Measurements from ENCODE around the gene PROCA1.
"Not testable (repeated sequence)": the region's sequence is repeated elsewhere in the genome, so short reads cannot be mapped to it uniquely, and the experiment has no call there.

PROCA1 gene

DNA sequence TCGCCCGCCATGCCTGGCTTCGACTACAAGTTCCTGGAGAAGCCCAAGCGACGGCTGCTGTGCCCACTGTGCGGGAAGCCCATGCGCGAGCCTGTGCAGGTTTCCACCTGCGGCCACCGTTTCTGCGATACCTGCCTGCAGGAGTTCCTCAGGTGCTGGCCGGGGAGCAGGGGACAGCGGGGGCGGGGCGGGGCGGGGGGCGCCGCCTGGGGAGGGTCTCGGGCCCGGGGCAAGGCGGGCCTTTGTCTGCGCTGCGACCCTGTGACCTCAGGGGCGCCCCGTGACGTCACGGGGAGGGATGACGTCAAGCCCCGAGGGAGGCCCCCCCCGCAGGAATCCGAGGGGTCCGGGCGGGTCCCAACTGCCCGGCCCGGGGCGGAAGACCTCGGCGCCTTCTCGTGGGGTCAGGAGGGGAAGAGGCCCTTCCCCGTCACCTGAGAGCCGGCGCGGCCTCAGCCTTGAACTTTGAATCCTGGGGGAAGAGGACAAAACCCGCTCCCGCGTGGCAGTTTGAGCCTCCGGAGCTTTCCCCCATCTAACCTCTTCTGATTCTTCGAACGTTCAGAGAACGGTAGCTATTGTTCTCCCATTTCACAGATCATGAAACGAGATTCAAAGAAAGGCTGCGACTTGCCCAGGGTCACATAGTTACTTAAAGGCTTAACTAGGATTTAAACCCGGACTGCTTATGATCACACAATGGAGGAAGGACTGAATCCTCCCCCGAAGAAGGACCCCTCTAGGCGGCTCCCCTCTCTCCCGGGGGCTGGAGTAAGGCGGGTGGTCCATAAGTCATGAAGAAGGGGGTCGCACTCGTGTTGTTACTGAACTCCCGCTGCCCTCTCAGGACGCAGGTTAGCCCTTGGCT, 32.6 kb upstream of the PROCA1 start:
- peak in 10 of 14 donors; percentile 41 to 77 (median 63) for DNase-seq

DNA sequence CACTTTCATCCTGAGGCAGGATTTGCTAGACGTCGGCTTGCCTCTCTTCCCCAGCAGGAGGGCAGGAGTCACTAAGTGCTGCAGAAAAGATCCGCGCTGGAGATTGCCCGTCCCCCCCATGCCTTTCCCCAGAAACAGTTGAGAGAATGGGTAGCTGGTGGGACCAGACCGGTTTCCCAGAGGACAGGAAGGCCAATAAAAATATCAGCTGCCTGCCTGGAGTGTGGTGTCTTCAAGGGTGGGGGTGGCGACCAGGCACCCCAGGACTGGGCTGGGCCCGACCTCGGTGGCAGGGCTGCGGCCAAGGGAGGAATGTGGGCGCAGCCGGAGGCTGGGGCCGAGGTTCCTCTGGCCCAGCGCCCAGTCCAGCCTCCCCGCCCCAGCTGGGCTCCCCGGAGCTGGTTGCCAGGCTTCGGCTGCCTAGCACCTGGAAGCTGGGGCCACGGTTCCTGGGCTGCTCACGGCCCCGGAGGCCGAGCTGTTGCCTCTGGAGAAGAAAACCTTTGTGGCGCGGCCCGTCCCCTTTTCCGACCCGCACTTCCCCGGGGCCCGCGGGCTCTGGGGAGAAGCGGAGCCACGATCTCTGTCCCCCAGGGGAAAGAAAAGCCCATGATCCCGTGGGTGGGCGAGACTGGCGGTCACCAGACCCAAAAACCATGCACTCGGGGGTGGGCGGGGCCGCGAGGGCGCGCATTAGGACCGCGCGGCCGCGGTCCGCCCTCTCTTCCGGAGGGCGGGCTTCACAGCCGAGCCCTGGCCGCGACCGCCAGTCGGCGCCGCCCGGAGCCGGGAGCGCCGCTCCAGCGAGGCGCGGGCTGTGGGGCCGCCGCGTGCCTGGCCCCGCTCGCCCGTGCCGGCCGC, 31.8 kb upstream of the PROCA1 start, which contains the start of gene TRAF4:
TSS of gene TRAF4 (plus strand) at position 769 of the 861 bp plus-strand sequence. CDS start 102 bp downstream, outside the sequence.
- DNase-seq, result peak in 12 of 14 donors; percentile 48 to 86 (median 70)

DNA sequence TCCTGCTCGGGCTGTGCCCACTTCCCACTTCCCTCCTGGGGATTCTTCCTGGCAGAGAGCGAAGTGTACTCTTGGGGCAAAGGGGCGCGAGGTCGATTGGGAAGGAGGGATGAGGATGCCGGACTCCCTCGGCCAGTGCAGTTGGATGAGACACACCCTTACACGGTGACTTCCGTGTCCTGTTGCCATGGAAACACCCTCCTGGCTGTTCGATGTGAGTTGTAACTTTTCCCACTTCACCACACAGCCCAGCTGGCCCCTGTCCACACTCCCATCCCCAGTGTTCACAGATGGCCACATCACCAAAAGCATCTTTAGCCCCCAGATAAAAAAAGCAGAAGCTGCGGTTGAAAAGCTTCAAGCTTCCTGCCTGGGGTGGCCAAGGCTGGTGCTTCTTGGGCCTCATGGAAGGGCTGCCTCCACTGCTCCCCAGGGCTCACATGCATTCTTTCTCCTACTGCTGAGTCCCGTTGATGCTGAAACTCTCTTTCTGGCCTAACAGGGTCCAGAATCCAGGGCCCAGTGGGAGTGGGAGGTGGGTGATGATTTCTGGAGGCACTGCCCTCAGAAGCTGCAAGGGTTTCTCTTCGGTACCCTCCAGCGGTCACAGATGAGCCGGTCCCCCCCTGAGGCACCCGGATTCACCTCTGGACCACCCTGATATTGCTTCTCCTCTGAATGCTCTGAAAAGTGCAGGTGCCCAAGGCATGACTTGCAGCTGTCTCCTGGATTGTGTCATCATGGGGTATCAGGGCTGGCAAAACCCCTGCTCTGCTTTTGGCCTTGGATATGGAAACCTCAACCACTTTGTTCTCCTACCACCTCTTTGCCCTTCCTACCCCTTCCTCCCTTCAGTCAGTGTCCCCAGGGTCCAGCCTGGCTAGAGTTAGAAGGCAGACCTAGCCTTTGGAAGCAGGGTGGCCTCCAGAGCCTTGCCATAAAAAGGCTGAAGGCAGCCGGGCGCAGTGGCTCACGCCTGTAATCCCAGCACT, 30.0 kb upstream of the PROCA1 start:
- DNase-seq, result peak in 1 of 14 donors; percentile 33

DNA sequence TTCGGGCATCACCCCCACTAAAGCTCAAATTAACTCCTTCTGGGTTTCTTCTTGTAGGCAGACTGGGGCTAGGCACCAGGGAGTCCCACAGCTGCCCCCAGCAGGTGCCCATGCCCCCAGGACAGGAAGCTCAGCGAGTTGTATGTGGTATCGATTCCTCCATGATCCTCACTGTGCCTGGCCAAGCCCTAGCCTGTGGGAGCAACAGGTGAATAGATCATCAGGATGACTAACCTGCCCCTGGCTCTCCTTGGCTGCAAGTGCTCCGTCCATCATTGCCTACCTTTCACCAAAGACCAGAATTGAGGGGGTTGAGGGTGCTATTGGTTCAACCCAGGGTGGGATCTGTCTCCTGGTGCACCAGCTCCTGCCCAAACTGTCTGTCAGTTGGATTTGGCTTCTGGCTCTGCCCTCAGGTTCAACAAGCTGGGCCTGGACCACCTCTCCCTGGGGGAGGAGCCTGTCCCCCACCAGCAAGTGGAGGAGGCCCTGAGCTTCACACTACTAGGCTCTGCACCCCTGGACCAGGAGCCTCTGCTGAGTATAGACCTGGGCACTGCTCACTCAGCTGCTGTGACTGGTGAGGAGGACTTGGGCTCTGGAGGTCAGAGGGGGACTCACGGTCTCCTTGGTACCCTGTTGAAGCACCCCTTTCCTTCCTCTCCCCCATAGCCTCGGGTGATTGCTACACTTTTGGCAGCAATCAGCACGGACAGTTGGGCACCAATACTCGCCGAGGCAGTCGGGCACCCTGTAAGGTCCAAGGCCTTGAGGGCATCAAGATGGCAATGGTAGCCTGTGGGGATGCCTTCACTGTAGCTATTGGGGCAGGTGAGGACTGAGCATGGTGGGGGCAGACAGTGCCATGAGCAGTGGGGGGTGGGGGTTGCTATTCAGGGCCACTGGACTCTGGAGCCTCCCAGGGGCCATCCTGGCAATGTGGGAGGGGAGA, 29.0 kb upstream of the PROCA1 start:
- no peak for DNase-seq

DNA sequence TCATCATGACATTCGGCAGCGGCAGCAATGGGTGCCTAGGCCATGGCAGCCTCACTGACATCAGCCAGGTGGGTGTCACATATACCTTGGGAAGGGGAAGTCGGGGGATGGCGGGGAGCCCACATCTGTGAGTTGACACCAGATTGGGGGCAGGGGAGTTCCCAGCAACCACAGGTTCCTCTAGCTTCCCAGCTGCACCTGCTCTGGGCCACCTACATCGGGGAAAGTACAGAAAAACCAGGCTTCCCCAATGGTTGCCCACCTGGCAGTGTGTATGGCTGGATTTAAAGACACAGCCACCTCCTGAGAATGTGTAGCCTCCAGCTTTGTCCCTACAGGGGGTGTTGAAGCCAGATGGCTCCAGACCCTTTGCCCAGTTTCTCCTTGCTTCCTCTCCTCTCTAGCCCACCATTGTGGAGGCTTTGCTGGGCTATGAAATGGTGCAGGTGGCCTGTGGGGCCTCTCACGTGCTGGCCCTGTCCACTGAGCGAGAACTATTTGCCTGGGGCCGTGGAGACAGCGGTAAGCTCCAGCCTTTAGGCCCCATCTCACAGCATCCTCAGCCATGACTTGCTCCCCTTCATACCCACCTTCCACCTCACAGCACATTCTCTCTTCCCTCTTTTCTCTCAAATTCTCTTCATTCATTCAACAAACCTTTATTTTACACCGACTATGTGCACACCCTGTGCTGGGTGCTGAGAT, 27.1 kb upstream of the PROCA1 start:
- no peak for DNase-seq

DNA sequence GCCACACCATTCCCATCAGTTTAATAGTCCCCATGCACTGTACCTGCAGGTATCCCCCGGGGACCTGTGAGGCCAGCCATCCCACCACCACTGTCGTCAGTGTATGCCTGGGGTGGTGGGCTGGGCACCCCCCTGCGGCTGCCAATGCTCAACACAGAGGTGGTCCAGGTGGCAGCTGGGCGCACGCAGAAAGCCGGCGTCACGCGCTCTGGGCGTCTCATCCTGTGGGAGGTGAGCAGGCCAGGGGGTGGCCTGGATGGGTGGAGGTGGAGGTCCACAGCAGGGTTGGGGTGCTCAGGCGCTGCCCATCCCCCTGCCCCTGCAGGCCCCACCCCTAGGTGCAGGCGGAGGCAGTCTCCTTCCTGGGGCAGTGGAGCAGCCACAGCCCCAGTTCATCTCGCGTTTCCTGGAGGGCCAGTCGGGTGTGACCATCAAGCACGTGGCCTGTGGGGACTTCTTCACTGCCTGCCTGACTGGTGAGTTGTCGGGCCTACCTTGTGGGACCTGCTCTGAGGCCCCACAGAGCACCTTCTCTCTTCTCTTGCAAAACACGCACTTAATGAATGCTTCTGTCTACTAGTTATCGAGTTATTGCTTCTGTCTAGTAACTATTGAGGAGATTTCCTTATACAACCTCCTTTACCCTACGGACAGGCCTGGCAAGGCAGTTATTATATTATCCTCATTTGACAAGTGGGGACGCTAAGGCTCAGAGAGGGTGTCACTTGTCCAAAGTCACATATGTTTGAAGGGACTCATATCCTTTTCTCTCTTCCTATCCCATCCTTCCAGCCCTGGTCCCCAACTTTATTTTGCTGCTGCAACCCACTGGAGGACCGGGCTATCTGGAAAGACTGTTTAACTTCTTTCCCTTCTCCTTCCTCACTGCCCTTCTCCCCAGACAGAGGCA, 26.3 kb upstream of the PROCA1 start:
- DNase-seq, result no peak

DNA sequence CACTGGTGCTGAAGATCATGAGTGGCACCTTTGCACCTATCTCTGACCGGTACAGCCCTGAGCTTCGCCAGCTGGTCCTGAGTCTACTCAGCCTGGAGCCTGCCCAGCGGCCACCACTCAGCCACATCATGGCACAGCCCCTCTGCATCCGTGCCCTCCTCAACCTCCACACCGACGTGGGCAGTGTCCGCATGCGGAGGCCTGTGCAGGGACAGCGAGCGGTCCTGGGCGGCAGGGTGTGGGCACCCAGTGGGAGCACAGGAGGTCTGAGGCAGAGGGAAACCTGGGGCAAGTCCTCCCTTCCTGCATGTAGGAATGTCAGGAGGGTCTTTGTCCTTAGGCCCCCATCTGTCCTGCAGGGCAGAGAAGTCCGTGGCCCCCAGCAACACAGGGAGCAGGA, 25.6 kb upstream of the PROCA1 start:
- DNase-seq, result no peak

DNA sequence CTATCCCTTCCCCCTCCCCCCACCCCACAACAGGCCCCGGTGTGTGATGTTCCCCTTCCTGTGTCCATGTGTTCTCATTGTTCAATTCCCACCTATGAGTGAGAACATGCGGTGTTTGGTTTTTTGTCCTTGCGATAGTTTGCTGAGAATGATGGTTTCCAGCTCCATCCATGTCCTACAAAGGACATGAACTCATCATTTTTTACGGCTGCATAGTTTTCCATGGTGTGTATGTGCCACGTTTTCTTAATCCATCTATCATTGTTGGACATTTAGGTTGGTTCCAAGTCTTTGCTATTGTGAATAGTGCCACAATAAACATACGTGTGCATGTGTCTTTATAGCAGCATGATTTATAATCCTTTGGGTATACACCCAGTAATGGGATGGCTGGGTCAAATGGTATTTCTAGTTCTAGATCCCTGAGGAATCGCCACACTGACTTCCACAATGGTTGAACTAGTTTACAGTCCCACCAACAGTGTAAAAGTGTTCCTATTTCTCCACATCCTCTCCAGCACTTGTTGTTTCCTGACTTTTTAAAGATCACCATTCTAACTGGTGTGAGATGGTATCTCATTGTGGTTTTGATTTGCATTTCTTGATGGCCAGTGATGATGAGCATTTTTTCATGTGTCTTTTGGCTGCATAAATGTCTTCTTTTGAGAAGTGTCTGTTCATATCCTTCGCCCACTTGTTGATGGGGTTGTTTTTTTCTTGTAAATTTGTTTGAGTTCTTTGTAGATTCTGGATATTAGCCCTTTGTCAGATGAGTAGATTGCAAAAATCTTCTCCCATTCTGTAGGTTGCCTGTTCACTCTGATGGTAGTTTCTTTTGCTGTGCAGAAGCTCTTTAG, 24.5 kb upstream of the PROCA1 start:
- not testable (repeated sequence) for DNase-seq

DNA sequence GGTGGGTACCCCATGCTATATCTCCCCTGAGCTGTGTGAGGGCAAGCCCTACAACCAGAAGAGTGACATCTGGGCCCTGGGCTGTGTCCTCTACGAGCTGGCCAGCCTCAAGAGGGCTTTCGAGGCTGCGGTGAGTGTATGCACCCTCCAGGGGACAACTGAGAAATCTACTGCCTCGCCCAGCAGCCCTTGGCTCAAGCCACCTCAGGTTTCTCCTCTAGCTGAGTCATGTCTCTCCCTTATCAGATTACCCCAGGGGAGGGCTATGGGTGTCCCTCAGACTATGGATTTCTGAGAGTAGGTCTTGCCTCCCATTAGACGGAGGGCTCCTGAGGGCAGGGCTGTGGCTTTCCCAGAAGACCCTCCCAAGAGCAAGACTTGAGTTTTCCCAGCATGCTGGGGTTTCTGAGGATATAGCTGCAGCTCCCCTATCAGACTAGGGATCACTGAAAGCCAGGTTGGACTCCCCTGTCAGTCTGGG, 23.6 kb upstream of the PROCA1 start:
- DNase-seq, result no peak

DNA sequence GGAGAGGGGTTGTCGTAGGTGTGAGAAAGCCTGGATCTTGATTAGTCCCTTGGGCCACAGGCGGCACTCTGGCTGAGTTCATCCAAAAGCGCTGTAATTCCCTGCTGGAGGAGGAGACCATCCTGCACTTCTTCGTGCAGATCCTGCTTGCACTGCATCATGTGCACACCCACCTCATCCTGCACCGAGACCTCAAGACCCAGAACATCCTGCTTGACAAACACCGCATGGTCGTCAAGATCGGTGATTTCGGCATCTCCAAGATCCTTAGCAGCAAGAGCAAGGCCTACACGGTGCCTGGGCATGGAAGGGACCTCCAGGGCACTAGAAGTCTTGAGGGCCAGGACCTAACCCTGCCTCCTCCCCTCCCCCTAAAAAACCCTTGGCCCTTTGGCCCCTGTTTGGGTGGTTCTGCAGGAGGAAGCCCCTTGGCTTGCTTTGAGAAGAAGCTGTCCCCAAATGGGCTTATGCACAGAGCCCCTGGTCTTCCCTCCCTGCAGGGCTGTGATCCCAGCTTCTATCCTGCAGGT, 23.1 kb upstream of the PROCA1 start:
- DNase-seq, result no peak

DNA sequence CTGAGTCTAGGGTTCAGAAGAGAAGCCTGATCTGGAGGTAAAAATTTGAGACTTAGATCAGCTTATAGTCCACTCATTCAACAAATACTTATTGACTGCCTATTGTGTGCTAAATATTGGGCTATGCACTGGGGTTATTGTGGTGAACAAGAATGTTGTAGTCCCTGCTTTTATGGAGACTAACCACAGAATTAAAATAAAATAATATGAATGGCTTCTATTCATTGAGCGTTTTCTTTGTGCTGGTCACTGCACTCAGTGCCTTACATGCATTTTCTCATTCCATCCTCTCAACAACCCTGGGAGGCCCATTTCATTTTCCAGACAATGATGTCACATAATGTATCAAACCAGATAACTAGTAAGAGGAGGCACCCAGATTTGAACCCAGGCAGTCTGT, 21.7 kb upstream of the PROCA1 start:
- DNase-seq, result no peak

DNA sequence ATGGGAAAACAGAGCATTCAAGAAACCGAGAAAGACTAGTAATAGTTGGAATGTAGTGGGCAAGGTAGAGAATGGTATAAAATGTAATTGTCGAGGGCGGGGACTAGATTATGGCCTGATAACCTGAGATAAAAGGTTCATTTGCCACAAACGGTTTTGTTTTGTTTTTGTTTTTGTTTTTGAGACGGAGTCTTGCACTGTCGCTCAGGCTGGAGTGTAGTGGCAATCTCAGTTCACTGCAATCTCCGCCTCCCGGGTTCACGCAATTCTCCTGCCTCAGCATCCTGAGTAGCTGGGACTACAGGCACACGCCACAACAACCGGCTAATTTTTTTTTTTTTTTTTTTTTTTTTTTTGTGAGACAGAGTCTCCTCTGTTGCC, 18.3 kb upstream of the PROCA1 start:
- no peak for DNase-seq

DNA sequence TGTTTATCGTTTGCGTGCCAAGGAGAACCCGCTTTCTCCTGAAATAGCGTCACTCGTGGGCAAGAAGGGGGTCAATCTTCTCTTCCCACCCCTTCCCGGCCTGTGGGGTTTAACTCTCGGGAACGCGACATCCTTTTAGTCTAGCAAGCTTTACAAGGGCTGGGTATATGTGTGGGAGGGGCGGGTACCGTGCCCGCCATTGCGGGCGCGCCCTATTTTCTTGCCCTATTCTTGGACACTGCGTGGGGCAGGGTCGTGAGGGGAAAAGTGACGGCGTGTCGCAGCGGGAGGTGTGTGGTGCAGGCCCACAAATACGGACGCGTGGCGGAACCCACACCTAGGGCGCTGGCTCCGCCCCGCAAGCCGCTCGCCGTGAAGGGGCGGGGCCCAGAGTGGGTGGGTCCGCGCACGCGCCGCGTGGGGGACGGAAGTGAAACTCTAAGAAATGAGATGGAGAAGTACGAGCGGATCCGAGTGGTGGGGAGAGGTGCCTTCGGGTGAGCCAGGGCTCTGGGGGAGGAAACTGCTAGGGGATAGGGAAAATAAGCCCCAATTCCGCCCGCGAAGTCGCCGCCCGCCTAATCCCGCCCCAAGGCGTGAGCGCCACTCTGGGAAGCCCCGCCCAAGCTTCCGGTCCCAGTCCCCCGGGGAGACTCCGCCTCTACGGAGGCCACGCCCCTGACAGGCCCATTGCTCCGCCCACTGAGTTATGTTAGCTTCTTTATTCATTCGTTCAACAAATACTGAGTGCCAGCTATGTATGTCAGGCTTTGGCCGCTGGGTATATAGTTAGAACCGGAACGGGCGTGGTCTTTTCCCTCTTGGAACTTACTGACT, 16.9 kb upstream of the PROCA1 start, which contains the start of gene NEK8:
TSS of gene NEK8 (plus strand) at position 425 of the 837 bp plus-strand sequence. CDS start at position 451, 26 bp downstream.
- peak in 13 of 14 donors; percentile 44 to 99 (median 89) for DNase-seq

DNA sequence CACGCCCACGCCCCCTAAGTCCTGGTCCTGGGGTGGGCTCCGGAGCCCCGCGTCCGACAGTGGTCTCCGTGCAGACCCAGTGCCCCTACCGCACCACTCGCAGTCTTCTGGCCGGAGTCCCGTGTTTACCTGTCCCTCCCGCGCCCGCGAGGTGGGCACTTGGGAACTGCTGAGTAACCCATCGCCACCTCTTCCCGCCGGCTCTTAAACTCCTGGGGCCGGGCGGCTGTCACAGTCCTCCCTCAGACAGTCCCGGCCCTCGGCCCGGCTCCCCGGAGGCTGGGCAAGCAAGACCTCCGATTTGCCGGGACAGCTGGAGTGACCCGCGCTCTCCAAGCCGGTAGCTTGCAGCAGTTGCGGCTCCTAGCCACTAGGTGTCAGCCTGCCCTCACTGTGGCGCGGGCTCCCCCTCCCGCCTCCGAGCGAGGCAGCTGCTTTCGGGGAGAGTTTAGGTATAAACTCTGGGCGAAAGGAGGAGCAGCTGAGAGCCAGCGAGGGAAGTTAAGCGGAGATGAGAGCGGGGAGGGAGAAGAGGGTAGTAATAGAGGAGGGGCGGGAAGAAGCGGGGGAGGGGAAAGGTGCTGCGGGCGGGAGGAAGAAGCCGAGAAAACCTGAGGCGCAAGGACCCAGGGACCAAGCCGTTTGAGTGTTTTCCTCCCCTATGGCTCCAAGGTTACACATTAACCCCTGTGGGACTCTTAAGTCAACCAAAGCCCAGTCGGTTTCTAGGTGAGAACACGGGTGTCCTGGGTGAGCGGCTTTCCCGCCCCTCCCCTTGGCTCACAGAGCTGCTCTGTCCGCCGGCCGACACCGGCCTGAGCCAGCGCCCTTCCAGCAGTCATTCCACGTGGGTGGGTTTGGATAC, 15.2 kb upstream of the PROCA1 start:
- DNase-seq, result peak in 13 of 14 donors; percentile 55 to 92 (median 86)

DNA sequence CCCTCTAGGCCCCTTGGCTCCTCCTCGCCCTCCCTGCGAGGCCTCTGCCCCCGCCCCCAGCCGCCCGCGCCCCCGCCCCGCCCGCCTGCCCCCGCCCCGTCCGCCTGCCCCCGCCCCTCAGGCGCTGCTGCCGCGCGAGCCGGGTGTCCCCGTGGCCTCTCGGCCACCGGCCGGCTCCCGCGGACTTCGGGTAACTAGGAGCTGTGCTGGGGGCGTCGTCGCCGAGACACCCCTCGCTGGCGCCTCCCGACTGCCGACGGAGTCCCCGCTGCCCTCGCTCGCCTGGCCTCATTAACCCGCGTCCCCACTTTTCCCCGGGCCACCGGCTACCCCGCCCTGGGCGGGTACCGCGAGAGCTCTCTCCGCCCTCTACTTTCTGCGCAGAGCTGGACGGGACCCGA, 14.5 kb upstream of the PROCA1 start, which contains the start of gene TLCD1:
TSS of gene TLCD1 (minus strand) at position 8 of the 401 bp plus-strand sequence. CDS start 136 bp downstream, outside the sequence.
- peak in 11 of 14 donors; percentile 33 to 83 (median 66) for DNase-seq
